A549 (cell line): ENCODE measurements around the gene DDX43.

Source experiments
- BCL3 ChIP-seq: fragments of >200 bp; sonication (Bioruptor Twin); formaldehyde crosslinking; IDR thresholded peaks from 3 replicates; pipeline ENCODE4 v1.6.1; 2016
- CTCF ChIP-seq: fragments of >200 bp; sonication (Bioruptor Twin); formaldehyde crosslinking; IDR thresholded peaks from 3 replicates; pipeline ENCODE4 v1.5.1; 2016
- EP300 ChIP-seq, 2 experiments: fragments of >200 bp; sonication (Bioruptor Twin); formaldehyde crosslinking; IDR thresholded peaks; 2 replicates in 1 of 2; 3 replicates in 1 of 2; pipeline ENCODE4 v1.6.1; 2016 to 2017
- FOSL2 ChIP-seq, 2 experiments: fragments of 450-650 bp in 1 of 2; fragments of >200 bp in 1 of 2; sonication (Bioruptor Twin) in 1 of 2; formaldehyde crosslinking; IDR thresholded peaks; 2 replicates each; pipeline versions ENCODE4 v1.5.0 to v1.6.1; 2016 to 2020; ENCODE audit warnings: mild to moderate bottlenecking in 1 of 2, moderate library complexity in 1 of 2
- JUNB ChIP-seq: fragments of >200 bp; sonication (Bioruptor Twin); formaldehyde crosslinking; IDR thresholded peaks from 2 replicates; pipeline ENCODE4 v1.6.1; 2016
- KDM5A ChIP-seq: fragments of 200-600 bp; sonication (generic); IDR thresholded peaks from 2 replicates; pipeline ENCODE4 v1.6.1; 2016; ENCODE audit warnings: antibody characterized with exemption, mild to moderate bottlenecking
- POLR2A ChIP-seq: IDR thresholded peaks from 2 replicates; pipeline ENCODE4 v1.6.1; 2012; ENCODE audit warnings: mild to moderate bottlenecking, low read length
- REST ChIP-seq: fragments of 200-600 bp; sonication (generic); IDR thresholded peaks from 2 replicates; pipeline ENCODE4 v1.6.1; 2016; ENCODE audit warnings: antibody characterized with exemption, mild to moderate bottlenecking, moderate library complexity
- USF2 ChIP-seq: fragments of 450-650 bp; IDR thresholded peaks from 2 replicates; pipeline ENCODE4 v1.6.1; 2014; ENCODE audit warnings: antibody characterized with exemption

GRCh38 chr6:73369157-73369556 is 25.5 kb upstream of the DDX43 start:
- TF ChIP-seq POLR2A: no peak
- TF ChIP-seq CTCF: no peak
- no peak for TF ChIP-seq REST
- TF ChIP-seq FOSL2 (IDR thresholded peaks at IDR 0.05): no peak
- TF ChIP-seq FOSL2 (CRISPR knock-in tag; IDR thresholded peaks at IDR 0.05): no peak
- TF ChIP-seq USF2: no peak
- TF ChIP-seq KDM5A: no peak
- no peak for TF ChIP-seq BCL3
- TF ChIP-seq EP300 (IDR thresholded peaks at IDR 0.05): no peak
- TF ChIP-seq JUNB: no peak
